Endothelial cell of umbilical vein (primary cell): Measurements from ENCODE around the gene NDUFV1. TPM values are rescaled to one million over a fixed set of nuclear protein-coding genes. Genes with fewer than 3 reads are reported as not detected.

Experiments used
- BruUV-seq: library from RNA; stranded (reverse); fragments of 400-500 nt; replicated peaks from 2 replicates; lab custom pipeline; 2021; lab: Mats Ljungman, UMichigan
- CTCF ChIA-PET: fragments of 300-600, 350-600 bp; sonication (Branson Sonifier 250); formaldehyde crosslinking; loops from one replicate; lab custom pipeline; 2021; ENCODE audit warnings: antibody characterized with exemption, inconsistent platforms; lab: Charles Lee
- POLR2A ChIA-PET: fragments of 300-600, 350-600 bp; sonication (Branson Sonifier 250); formaldehyde crosslinking; loops from one replicate; lab custom pipeline; 2021; ENCODE audit warnings: antibody characterized with exemption, inconsistent platforms; lab: Charles Lee
- DNase-seq: peaks from one replicate; pipeline ENCODE4 v3.0.0-alpha.2; 2011; ENCODE audit warnings: low read depth, low spot score
- FAIRE-seq: peaks from 2 replicates; lab custom pipeline; 2011; peaks lifted over from hg19 to GRCh38; lab: Jason Lieb, UNC
- H2AFZ ChIP-seq: 2 replicates; pipeline ENCODE4 v1.6.0; 2012; ENCODE audit warnings: low read depth, low read length, control low read depth, inconsistent platforms
- H3K27ac ChIP-seq: 2 replicates; pipeline ENCODE4 v1.5.1; 2011; ENCODE audit warnings: low read depth, mild to moderate bottlenecking, control low read depth, low read length, moderate library complexity; ENCODE audit not compliant: insufficient read depth
- H3K27me3 ChIP-seq, 2 experiments: 2 replicates each; pipeline versions ENCODE4 v1.6.0 to v1.6.1; 2011; ENCODE audit warnings: low read length in 2 of 2, mixed read lengths in 1 of 2; ENCODE audit not compliant: control insufficient read depth in 2 of 2, insufficient read depth in 2 of 2
- H3K36me3 ChIP-seq, 2 experiments: 2 replicates in 1 of 2; 3 replicates in 1 of 2; pipeline ENCODE4 v1.5.1; 2011; ENCODE audit warnings: low read length in 2 of 2, mild to moderate bottlenecking in 1 of 2, moderate library complexity in 1 of 2; ENCODE audit not compliant: control insufficient read depth in 2 of 2, insufficient read depth in 2 of 2; ENCODE audit errors: extremely low read depth in 1 of 2
- H3K4me1 ChIP-seq: 3 replicates; pipeline ENCODE4 v1.5.1; 2011; ENCODE audit warnings: mild to moderate bottlenecking, low read length; ENCODE audit not compliant: control insufficient read depth, insufficient read depth; ENCODE audit errors: extremely low read depth
- H3K4me2 ChIP-seq: 2 replicates; pipeline ENCODE4 v1.6.1; 2011; ENCODE audit warnings: low read length, control low read depth, mixed read lengths; ENCODE audit not compliant: insufficient read depth
- H3K4me3 ChIP-seq, 3 experiments: fragments of 200-600 bp in 1 of 3; sonication (generic), shearing (Covaris generic) in 1 of 3; replicated peaks in 1 of 3; 2 replicates each; pipeline ENCODE4 v1.5.1; 2011 to 2016; ENCODE audit warnings: control low read depth in 3 of 3, low read length in 3 of 3, mild to moderate bottlenecking in 2 of 3, inconsistent platforms in 1 of 3, low read depth in 1 of 3, moderate library complexity in 1 of 3; ENCODE audit not compliant: insufficient read depth in 1 of 3
- H3K79me2 ChIP-seq: 2 replicates; pipeline ENCODE4 v1.6.0; 2012; ENCODE audit warnings: low read length, inconsistent platforms; ENCODE audit not compliant: control insufficient read depth, insufficient read depth
- H3K9ac ChIP-seq: replicated peaks from 2 replicates; pipeline ENCODE3; 2011; ENCODE audit warnings: low read length, control low read depth; ENCODE audit not compliant: insufficient read depth; ENCODE audit errors: extremely low read depth
- H3K9me1 ChIP-seq: replicated peaks from 3 replicates; pipeline ENCODE4 v1.6.0; 2011; ENCODE audit warnings: mild to moderate bottlenecking, low read length; ENCODE audit not compliant: control insufficient read depth, insufficient read depth; ENCODE audit errors: extremely low read depth
- H3K9me3 ChIP-seq: replicated peaks from 2 replicates; pipeline ENCODE4 v1.5.1; 2012; ENCODE audit warnings: low read length, inconsistent platforms; ENCODE audit not compliant: control insufficient read depth, insufficient read depth
- H4K20me1 ChIP-seq: replicated peaks from 2 replicates; pipeline ENCODE3; 2011; ENCODE audit warnings: mild to moderate bottlenecking, low read length; ENCODE audit not compliant: control insufficient read depth, insufficient read depth; ENCODE audit errors: extremely low read depth
- EZH2 ChIP-seq: IDR thresholded peaks from 2 replicates; pipeline ENCODE4 v1.6.1; 2012; ENCODE audit warnings: borderline replicate concordance, low read depth, mild to moderate bottlenecking, moderate library complexity, low read length, inconsistent platforms; ENCODE audit not compliant: severe bottlenecking
- FOS ChIP-seq: IDR thresholded peaks from 2 replicates; pipeline ENCODE4 v1.6.1; 2011; ENCODE audit warnings: mild to moderate bottlenecking, low read length, moderate library complexity, borderline replicate concordance; ENCODE audit not compliant: insufficient read depth
- GATA2 ChIP-seq: IDR thresholded peaks from 2 replicates; pipeline ENCODE4 v1.7.0; 2011; ENCODE audit warnings: low read depth, mild to moderate bottlenecking, moderate library complexity, mixed read lengths, low read length; ENCODE audit not compliant: insufficient read length, insufficient read depth
- JUN ChIP-seq: IDR thresholded peaks from 2 replicates; pipeline ENCODE4 v1.6.1; 2011; ENCODE audit warnings: borderline replicate concordance, low read depth; ENCODE audit not compliant: insufficient read length, insufficient read depth
- MAX ChIP-seq: IDR thresholded peaks from 2 replicates; pipeline ENCODE4 v1.6.1; 2011; ENCODE audit not compliant: insufficient read depth, insufficient read length
- MYC ChIP-seq: IDR thresholded peaks from one replicate; pipeline ENCODE4 v1.6.1; 2011; ENCODE audit warnings: mild to moderate bottlenecking, low read depth, low read length
- POLR2A ChIP-seq: IDR thresholded peaks from 2 replicates; pipeline ENCODE4 v1.6.1; 2012; ENCODE audit warnings: low read depth, mild to moderate bottlenecking, control low read depth, low read length
- POLR2AphosphoS5 ChIP-seq: IDR thresholded peaks from 2 replicates; pipeline ENCODE4 v1.6.1; 2012; ENCODE audit warnings: low read depth, mild to moderate bottlenecking, control low read depth, low read length, moderate library complexity; ENCODE audit not compliant: insufficient read depth
- dilution Hi-C: fragments of 300-500 bp; cut with MboI; formaldehyde crosslinking; loops from one replicate; pipeline ENCODE4 v1.15.0; 2019; ENCODE audit warnings: low sequenced_read_pairs; ENCODE audit not compliant: extremely low pct_ligation_motif_present
- intact Hi-C: fragments of 100-400 bp; cut with micrococcal nuclease; formaldehyde crosslinking; loops from one replicate; pipeline ENCODE4 v1.10.0; 2022
- polyA plus RNA-seq, 4 experiments: library from polyadenylated mRNA; depleted of rRNA in 3 of 4; stranded (reverse) in 3 of 4; unstranded in 1 of 4; fragments of >200 nt; gene quantifications; 2 replicates each; pipeline versions ENCODE4 v1.2.1 to v1.2.3, GENCODE V29; 2011 to 2012; ENCODE audit warnings: missing spikeins in 1 of 4
- total RNA-seq: library from RNA; stranded (reverse); gene quantifications from 2 replicates; pipeline ENCODE4 v1.2.3, GENCODE V29; 2021
- TF ChIP-seq, protein P1 (sequence below), 2 donors: IDR thresholded peaks; 1 replicate in 1 of 2; 2 replicates in 1 of 2; pipeline ENCODE4 v1.5.1; 2011; ENCODE audit warnings: low read length in 2 of 2, mild to moderate bottlenecking in 2 of 2, moderate library complexity in 2 of 2, control low read depth in 1 of 2, inconsistent platforms in 1 of 2, low read depth in 1 of 2; ENCODE audit not compliant: insufficient read depth in 1 of 2; ENCODE audit errors: extremely low read depth in 1 of 2

NDUFV1 gene
- total and polyA plus RNA-seq, 2 donors (not counting 3 experiments of a cell fraction or from before 2014, with no cell fraction given): 191 to 203 TPM

GRCh38 chr11:67632982-67633755, 26.4 kb downstream of the NDUFV1 start:
- Histone ChIP-seq H3K27ac (no peak overlapping the region), H3K36me3 (no peaks in the 10 kb centered on the region), H4K20me1 (no peaks in the 10 kb centered on the region), H3K27me3 (no peaks in the 10 kb centered on the region), H3K4me3 (no peak overlapping the region), H3K9me1 (no peaks in the 10 kb centered on the region), H3K4me1 (peaks cover 4% of the 10 kb centered on the region), H3K79me2 (no peaks in the 10 kb centered on the region), H3K9me3 (no peaks in the 10 kb centered on the region), H3K4me2 (no peak overlapping the region), H3K9ac (no peak overlapping the region), H2AFZ (no peak overlapping the region)
- no peak for TF ChIP-seq MAX
- TF ChIP-seq MYC: no peak
- TF ChIP-seq POLR2A: no peak
- TF ChIP-seq JUN: no peak
- no peak for TF ChIP-seq EZH2
- no peak for TF ChIP-seq FOS
- TF ChIP-seq, protein P1, sequence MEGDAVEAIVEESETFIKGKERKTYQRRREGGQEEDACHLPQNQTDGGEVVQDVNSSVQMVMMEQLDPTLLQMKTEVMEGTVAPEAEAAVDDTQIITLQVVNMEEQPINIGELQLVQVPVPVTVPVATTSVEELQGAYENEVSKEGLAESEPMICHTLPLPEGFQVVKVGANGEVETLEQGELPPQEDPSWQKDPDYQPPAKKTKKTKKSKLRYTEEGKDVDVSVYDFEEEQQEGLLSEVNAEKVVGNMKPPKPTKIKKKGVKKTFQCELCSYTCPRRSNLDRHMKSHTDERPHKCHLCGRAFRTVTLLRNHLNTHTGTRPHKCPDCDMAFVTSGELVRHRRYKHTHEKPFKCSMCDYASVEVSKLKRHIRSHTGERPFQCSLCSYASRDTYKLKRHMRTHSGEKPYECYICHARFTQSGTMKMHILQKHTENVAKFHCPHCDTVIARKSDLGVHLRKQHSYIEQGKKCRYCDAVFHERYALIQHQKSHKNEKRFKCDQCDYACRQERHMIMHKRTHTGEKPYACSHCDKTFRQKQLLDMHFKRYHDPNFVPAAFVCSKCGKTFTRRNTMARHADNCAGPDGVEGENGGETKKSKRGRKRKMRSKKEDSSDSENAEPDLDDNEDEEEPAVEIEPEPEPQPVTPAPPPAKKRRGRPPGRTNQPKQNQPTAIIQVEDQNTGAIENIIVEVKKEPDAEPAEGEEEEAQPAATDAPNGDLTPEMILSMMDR (IDR thresholded peaks at IDR 0.05; ENCODE audit: extremely low read depth in 1 of 2, insufficient read depth in 1 of 2, low read depth in 1 of 2, low read length in 2 of 2): no peak
- TF ChIP-seq POLR2AphosphoS5: no peak
- no peak for TF ChIP-seq GATA2
- POLR2A ChIA-PET: no interaction called here
- no TSS peak for BruUV-seq
- DNase-seq (no peak), FAIRE-seq (no peak)
- dilution Hi-C loops (no loop called here), intact Hi-C loops (no loop called here)
- CTCF ChIA-PET: no interaction called here
